ENCODE data around the gene CD300LG.
"Not testable (repeated sequence)": the region's sequence is repeated elsewhere in the genome, so short reads cannot be mapped to it uniquely, and the experiment has no call there.

CD300LG gene

GRCh38 chr17:43826206-43826605 lies 20.8 kb upstream of the CD300LG start:
- DNase-seq: no peak

- no peak for DNase-seq
Observed at GRCh38 chr17:43827596-43827995, 19.4 kb upstream of the CD300LG start.

- DNase-seq: no peak
Observed at GRCh38 chr17:43829738-43830137, 17.2 kb upstream of the CD300LG start.

GRCh38 chr17:43830510-43831140 lies 16.4 kb upstream of the CD300LG start:
- DNase-seq: no peak

GRCh38 chr17:43831633-43832032 lies 15.3 kb upstream of the CD300LG start:
- no peak for DNase-seq

- no peak for DNase-seq
Observed at GRCh38 chr17:43832168-43832975, 14.6 kb upstream of the CD300LG start.

GRCh38 chr17:43832976-43833829 lies 13.8 kb upstream of the CD300LG start, which contains the start of gene MPP3:
Gene MPP3 (minus strand): TSS chr17:43833146. CDS start chr17:43831906, 1,240 bp downstream.
- no peak for DNase-seq

GRCh38 chr17:43834106-43834505 lies 12.9 kb upstream of the CD300LG start:
- DNase-seq: no peak

- DNase-seq: no peak
Observed at GRCh38 chr17:43839670-43840108, 7.3 kb upstream of the CD300LG start.

- DNase-seq: no peak
Observed at GRCh38 chr17:43840814-43841213, 6.2 kb upstream of the CD300LG start.

GRCh38 chr17:43841282-43841681 lies 5.7 kb upstream of the CD300LG start:
- DNase-seq: no peak

GRCh38 chr17:43842091-43842974 lies 4.6 kb upstream of the CD300LG start:
- DNase-seq: not testable (repeated sequence)

- no peak for DNase-seq
Observed at GRCh38 chr17:43842975-43843325, 4.0 kb upstream of the CD300LG start.

GRCh38 chr17:43844241-43844640 lies 2.7 kb upstream of the CD300LG start:
- DNase-seq: no peak

GRCh38 chr17:43845766-43846165 lies 1.2 kb upstream of the CD300LG start:
- DNase-seq: no peak

GRCh38 chr17:43846221-43846712 lies 709 bp upstream of the CD300LG start:
- DNase-seq: peak; percentile 43

GRCh38 chr17:43848601-43849000 lies 1.6 kb downstream of the CD300LG start:
- no peak for DNase-seq

- no peak for DNase-seq
Observed at GRCh38 chr17:43849116-43849515, 2.1 kb downstream of the CD300LG start.

- DNase-seq: no peak
Observed at GRCh38 chr17:43852571-43852970, 5.6 kb downstream of the CD300LG start.

- no peak for DNase-seq
Observed at GRCh38 chr17:43853546-43853945, 6.6 kb downstream of the CD300LG start.

GRCh38 chr17:43854498-43854897 lies 7.5 kb downstream of the CD300LG start:
- no peak for DNase-seq

- no peak for DNase-seq
Observed at GRCh38 chr17:43855061-43855460, 8.1 kb downstream of the CD300LG start.
